HEK293T (cell line): Measurements from ENCODE around the gene FRMD1.

Experiments used
- CTCF ChIA-PET: fragments of 350-600 bp; formaldehyde crosslinking; extraction: SDS; loops from one replicate; lab custom pipeline; 2021; ENCODE audit warnings: antibody characterized with exemption, inconsistent platforms; lab: Yijun Ruan, JAX
- POLR2A ChIA-PET: fragments of 350-600 bp; formaldehyde crosslinking; extraction: SDS; loops from one replicate; lab custom pipeline; 2020; ENCODE audit warnings: antibody characterized with exemption, inconsistent platforms; lab: Yijun Ruan, JAX
- DNase-seq: peaks from one replicate; pipeline ENCODE4 v3.0.0; 2012; ENCODE audit warnings: mixed read lengths; ENCODE audit errors: extremely low spot score
- ARNT ChIP-seq: fragments of 450-650 bp; IDR thresholded peaks from 2 replicates; pipeline ENCODE4 v1.6.1; 2017; ENCODE audit warnings: mild to moderate bottlenecking
- BHLHE40 ChIP-seq: fragments of 450-650 bp; IDR thresholded peaks from 2 replicates; pipeline ENCODE4 v1.6.1; 2016; ENCODE audit warnings: mild to moderate bottlenecking, moderate library complexity, borderline replicate concordance
- CTBP1 ChIP-seq: fragments of 450-650 bp; IDR thresholded peaks from 2 replicates; pipeline ENCODE4 v1.6.1; 2016; ENCODE audit warnings: borderline replicate concordance
- ELF4 ChIP-seq: fragments of 450-650 bp; IDR thresholded peaks from 2 replicates; pipeline ENCODE4 v1.6.1; 2017; ENCODE audit warnings: antibody characterized with exemption
- FOXA1 ChIP-seq: fragments of 450-650 bp; IDR thresholded peaks from 2 replicates; pipeline ENCODE4 v1.6.1; 2016; ENCODE audit warnings: mild to moderate bottlenecking
- FOXK2 ChIP-seq: fragments of 450-650 bp; IDR thresholded peaks from 2 replicates; pipeline ENCODE4 v1.6.1; 2016; ENCODE audit warnings: mild to moderate bottlenecking
- FOXM1 ChIP-seq: fragments of 450-650 bp; IDR thresholded peaks from 2 replicates; pipeline ENCODE4 v1.6.1; 2017; ENCODE audit warnings: mild to moderate bottlenecking, borderline replicate concordance
- HDGF ChIP-seq: fragments of 450-650 bp; IDR thresholded peaks from 2 replicates; pipeline ENCODE4 v1.6.1; 2017; ENCODE audit warnings: antibody characterized with exemption, borderline replicate concordance
- L3MBTL2 ChIP-seq: fragments of 450-650 bp; conservative IDR thresholded peaks from 2 replicates; pipeline ENCODE4 v1.6.1; 2016; ENCODE audit warnings: mild to moderate bottlenecking
- LEF1 ChIP-seq: fragments of 450-650 bp; IDR thresholded peaks from 2 replicates; pipeline ENCODE4 v1.6.1; 2017; ENCODE audit warnings: mild to moderate bottlenecking, borderline replicate concordance
- NFRKB ChIP-seq: fragments of 450-650 bp; IDR thresholded peaks from 2 replicates; pipeline ENCODE4 v1.6.1; 2016; ENCODE audit warnings: mild to moderate bottlenecking, moderate library complexity
- SP1 ChIP-seq: fragments of 450-650 bp; IDR thresholded peaks from 2 replicates; pipeline ENCODE4 v1.6.1; 2017
- SUZ12 ChIP-seq: fragments of 450-650 bp; IDR thresholded peaks from 2 replicates; pipeline ENCODE4 v1.6.1; 2016; ENCODE audit warnings: mild to moderate bottlenecking
- TARDBP ChIP-seq: fragments of 450-650 bp; IDR thresholded peaks from 2 replicates; pipeline ENCODE4 v1.6.1; 2016
- ZNF384 ChIP-seq: fragments of 450-650 bp; IDR thresholded peaks from 2 replicates; pipeline ENCODE4 v1.6.1; 2016
- TF ChIP-seq, protein P1 (sequence below): fragments of 450-650 bp; IDR thresholded peaks from 2 replicates; pipeline ENCODE4 v1.6.1; 2016

FRMD1 gene

GRCh38 chr6:168061269-168062210 is 17.5 kb downstream of the FRMD1 start:
- DNase-seq = no peak
- ChIA-PET POLR2A (no interaction called here), CTCF (interaction anchor here (1.1 to 1.5 kb wide), 3 partner anchors 10 to 57 kb away, joined by 3 to 7 read pairs (median 4); no protein-coding TSS in a partner anchor)
- TF ChIP-seq FOXA1 = no peak
- TF ChIP-seq LEF1 = no peak

DNA sequence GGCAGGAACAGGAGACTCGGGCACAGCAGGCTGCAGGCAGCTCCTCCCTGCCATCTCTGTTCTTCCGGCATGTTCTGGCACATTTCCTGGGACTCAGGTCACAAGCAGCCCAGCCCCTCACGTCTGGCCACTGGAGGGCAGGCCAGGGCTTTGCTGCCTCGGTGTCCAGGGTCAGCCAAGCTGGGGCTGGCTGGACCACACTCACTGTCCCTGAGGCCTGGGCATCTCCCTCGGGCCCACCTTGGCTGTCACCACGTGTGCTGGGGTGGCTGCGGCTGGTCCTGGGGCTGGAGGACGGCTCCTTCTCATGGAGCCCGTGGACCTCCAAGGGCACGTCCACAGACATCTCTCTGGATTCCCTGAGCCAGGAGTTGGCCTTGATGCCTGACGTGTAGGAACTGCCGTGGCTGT is 18.5 kb downstream of the FRMD1 start:
- ChIA-PET CTCF (interaction anchor here (0.7 to 1.5 kb wide), 6 partner anchors 10 to 89 kb away, joined by 3 to 7 read pairs (median 4); no protein-coding TSS in a partner anchor), POLR2A (no interaction called here)
- TF ChIP-seq FOXA1 = no peak
- peak; percentile 48 for DNase-seq

GRCh38 chr6:168058691-168059551 is 20.1 kb downstream of the FRMD1 start:
- POLR2A ChIA-PET = no interaction called here
- peak; percentile 63; the same call in 1 of the 2 replicates for TF ChIP-seq CTBP1
- no peak for TF ChIP-seq ZNF384
- TF ChIP-seq ARNT = peak; percentile 8; the same call in 1 of the 2 replicates
- no peak for TF ChIP-seq FOXM1
- no peak for TF ChIP-seq SP1
- TF ChIP-seq LEF1 = no peak
- CTCF ChIA-PET = interaction anchor here (0.6 to 1.4 kb wide), 3 partner anchors 9 to 589 kb away, joined by 3 read pairs; no protein-coding TSS in a partner anchor
- peak; percentile 62 for DNase-seq

DNA sequence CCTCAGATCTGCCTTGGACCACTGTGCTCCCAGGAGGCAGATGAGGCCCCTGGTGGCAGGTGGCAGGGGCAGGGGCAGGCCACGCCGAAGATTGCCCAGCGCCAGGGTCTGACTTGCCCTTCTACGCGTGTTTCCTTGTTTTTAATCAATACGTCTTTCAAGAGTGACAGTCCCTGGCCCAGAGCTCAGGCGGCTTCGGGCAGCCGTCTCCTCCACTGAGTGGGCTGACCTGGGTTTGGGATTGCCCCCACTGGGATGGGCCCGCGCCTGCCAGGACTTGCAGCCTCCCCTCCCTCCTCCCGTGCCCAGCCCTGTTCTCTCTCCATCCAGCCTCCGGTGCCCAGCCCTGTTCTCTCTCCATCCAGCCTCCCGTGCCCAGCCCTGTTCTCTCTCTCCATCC is 21.2 kb downstream of the FRMD1 start:
- CTCF ChIA-PET = interaction anchor here (1.4 kb wide), 1 partner anchor 59 kb away, joined by 3 read pairs; no protein-coding TSS in a partner anchor
- POLR2A ChIA-PET = no interaction called here
- no peak for TF ChIP-seq CTBP1
- no peak for TF ChIP-seq FOXA1
- TF ChIP-seq HDGF = no peak
- no peak for TF ChIP-seq ZNF384
- TF ChIP-seq SP1 = no peak
- TF ChIP-seq FOXM1 = no peak
- no peak for TF ChIP-seq NFRKB
- TF ChIP-seq, protein P1, sequence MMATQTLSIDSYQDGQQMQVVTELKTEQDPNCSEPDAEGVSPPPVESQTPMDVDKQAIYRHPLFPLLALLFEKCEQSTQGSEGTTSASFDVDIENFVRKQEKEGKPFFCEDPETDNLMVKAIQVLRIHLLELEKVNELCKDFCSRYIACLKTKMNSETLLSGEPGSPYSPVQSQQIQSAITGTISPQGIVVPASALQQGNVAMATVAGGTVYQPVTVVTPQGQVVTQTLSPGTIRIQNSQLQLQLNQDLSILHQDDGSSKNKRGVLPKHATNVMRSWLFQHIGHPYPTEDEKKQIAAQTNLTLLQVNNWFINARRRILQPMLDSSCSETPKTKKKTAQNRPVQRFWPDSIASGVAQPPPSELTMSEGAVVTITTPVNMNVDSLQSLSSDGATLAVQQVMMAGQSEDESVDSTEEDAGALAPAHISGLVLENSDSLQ = no peak
- no peak for TF ChIP-seq L3MBTL2
- no peak for TF ChIP-seq TARDBP
- TF ChIP-seq FOXK2 = no peak
- no peak for TF ChIP-seq ELF4
- no peak for TF ChIP-seq LEF1
- no peak for TF ChIP-seq SUZ12
- TF ChIP-seq ARNT = no peak
- TF ChIP-seq BHLHE40 = no peak
- no peak for DNase-seq

- ChIA-PET CTCF (interaction anchor here (0.8 to 1.4 kb wide), 2 partner anchors 33 to 60 kb away, joined by 3 to 7 read pairs; no protein-coding TSS in a partner anchor), POLR2A (no interaction called here)
- TF ChIP-seq TARDBP (no peak), ELF4 (no peak), NFRKB (no peak), CTBP1 (no peak), FOXM1 (no peak), ZNF384 (no peak), L3MBTL2 (no peak), LEF1 (no peak), ARNT (no peak), SP1 (no peak), BHLHE40 (no peak), FOXA1 (no peak), SUZ12 (no peak), FOXK2 (no peak)
- TF ChIP-seq, protein P1 = no peak
- no peak for DNase-seq
Measured at GRCh38 chr6:168056892-168057527, 22.0 kb downstream of the FRMD1 start.
